GM21447 (cell line): Measurements from ENCODE around the gene STX18.
A peak's percentile ranks its signal among the peaks of the same experiment; 100 is the strongest.
"Not testable (repeated sequence)": the region's sequence is repeated elsewhere in the genome, so short reads cannot be mapped to it uniquely, and the experiment has no call there.

Experiments
- ATAC-seq: cut with Tn5 transposase; IDR thresholded peaks from one replicate; pipeline ENCODE4 v1.9.1; 2021; ENCODE audit not compliant: unreplicated experiment

Gene STX18

GRCh38 chr4:4555916-4556315, 14.1 kb upstream of the STX18 start:
- no peak for ATAC-seq

GRCh38 chr4:4554234-4554633, 12.4 kb upstream of the STX18 start:
- no peak for ATAC-seq

- ATAC-seq = not testable (repeated sequence)
Measured at GRCh38 chr4:4552042-4552441, 10.2 kb upstream of the STX18 start.

- not testable (repeated sequence) for ATAC-seq
Measured at GRCh38 chr4:4550161-4550560, 8.3 kb upstream of the STX18 start.

GRCh38 chr4:4549534-4549933, 7.7 kb upstream of the STX18 start:
- ATAC-seq = no peak

GRCh38 chr4:4542774-4543485, 1.1 kb upstream of the STX18 start:
- ATAC-seq = no peak

- peak; percentile 54 for ATAC-seq
Measured at GRCh38 chr4:4541040-4541631, 712 bp downstream of the STX18 start.

- ATAC-seq = no peak
Measured at GRCh38 chr4:4539481-4539880, 2.4 kb downstream of the STX18 start.

- ATAC-seq = no peak
Measured at GRCh38 chr4:4535590-4535989, 6.3 kb downstream of the STX18 start.

- ATAC-seq = no peak
Measured at GRCh38 chr4:4534515-4535145, 7.2 kb downstream of the STX18 start.

- ATAC-seq = no peak
Measured at GRCh38 chr4:4533461-4534169, 8.2 kb downstream of the STX18 start.

- no peak for ATAC-seq
Measured at GRCh38 chr4:4532371-4533154, 9.3 kb downstream of the STX18 start.

- no peak for ATAC-seq
Measured at GRCh38 chr4:4529392-4529791, 12.5 kb downstream of the STX18 start.

DNA sequence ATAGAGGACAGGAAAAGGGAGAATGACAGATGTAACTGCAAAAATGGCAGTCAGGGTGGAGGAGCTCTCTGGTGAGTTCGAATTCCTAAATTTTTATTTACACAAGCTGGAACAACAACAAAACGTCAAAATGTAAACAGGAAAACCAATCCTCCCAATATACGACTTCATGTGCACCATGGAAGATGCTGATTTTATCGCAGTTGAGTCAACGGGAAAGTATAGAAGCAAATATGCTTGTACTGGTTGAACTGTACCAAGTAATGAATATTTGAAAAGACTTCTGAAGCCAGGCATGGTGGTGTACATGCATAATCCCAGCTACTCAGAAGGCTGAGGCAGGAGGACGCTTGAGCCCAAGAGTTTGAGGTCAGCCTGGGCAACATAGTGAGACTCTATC, 15.4 kb downstream of the STX18 start:
- ATAC-seq = no peak

- ATAC-seq = peak; percentile 99
Measured at GRCh38 chr4:4524364-4524763, 17.5 kb downstream of the STX18 start.

DNA sequence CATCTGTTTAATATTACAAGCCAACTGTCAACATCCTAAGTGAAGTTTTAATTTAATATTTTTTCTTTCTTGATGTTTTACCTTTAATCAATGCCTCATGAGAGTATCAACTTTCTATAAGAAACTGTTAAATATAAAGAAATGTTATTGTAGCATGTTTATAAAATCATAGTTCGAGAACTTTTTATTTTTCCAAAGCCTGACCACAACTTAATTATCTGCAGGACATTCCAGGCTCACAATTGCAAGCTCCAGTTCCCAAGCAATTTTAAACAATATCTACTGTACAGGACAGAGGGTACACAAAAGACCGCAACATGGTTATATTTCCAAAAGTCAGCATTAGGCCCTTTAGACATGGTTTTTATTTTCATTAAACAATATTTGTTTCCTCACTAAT, 20.1 kb downstream of the STX18 start:
- no peak for ATAC-seq

- no peak for ATAC-seq
Measured at GRCh38 chr4:4521136-4521535, 20.7 kb downstream of the STX18 start.

GRCh38 chr4:4519297-4519894, 22.5 kb downstream of the STX18 start:
- ATAC-seq = no peak

- ATAC-seq = no peak
Measured at GRCh38 chr4:4518747-4519146, 23.1 kb downstream of the STX18 start.

- no peak for ATAC-seq
Measured at GRCh38 chr4:4514786-4515185, 27.1 kb downstream of the STX18 start.

- ATAC-seq = no peak
Measured at GRCh38 chr4:4512282-4512681, 29.6 kb downstream of the STX18 start.
